22Rv1 (cell line): ENCODE measurements around the gene RCE1.

Experiments
- ZFX ChIP-seq: fragments of 450-650 bp; IDR thresholded peaks from 2 replicates; pipeline ENCODE4 v1.6.1; 2017; ENCODE audit warnings: antibody characterized with exemption, borderline replicate concordance
- TF ChIP-seq, protein P1 (sequence below): fragments of 450-650 bp; IDR thresholded peaks from 2 replicates; pipeline ENCODE4 v1.5.1; 2017; ENCODE audit warnings: mild to moderate bottlenecking

DNA sequence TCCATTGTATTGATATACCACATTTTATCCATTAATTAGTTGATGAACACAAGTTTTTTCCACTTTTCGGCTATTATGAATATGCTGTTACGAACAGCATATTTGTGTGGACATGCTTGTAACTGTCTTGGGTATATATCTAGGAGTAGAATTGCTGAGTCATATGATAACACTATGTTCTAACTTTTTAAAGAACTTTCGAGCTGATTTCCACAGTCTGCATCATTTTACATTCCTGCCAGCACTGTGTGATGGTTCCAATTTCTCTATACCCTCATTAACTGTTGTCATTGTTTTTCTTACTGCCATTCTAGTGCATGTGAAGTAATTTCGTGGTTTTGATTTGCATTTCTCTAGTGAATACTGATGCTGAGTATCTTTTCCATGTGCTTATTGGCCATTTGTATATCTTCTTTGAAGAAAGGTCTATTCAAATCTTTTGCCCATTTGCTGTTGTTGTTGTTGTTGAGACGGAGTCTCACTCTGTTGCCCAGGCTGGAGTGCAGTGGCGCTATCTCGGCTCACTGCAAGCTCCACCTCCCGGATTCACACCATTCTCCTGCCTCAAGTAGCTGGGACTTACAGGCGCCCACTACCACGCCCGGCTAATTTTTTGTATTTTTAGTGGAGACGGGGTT lies 7.4 kb upstream of the RCE1 start:
- TF ChIP-seq, protein P1, sequence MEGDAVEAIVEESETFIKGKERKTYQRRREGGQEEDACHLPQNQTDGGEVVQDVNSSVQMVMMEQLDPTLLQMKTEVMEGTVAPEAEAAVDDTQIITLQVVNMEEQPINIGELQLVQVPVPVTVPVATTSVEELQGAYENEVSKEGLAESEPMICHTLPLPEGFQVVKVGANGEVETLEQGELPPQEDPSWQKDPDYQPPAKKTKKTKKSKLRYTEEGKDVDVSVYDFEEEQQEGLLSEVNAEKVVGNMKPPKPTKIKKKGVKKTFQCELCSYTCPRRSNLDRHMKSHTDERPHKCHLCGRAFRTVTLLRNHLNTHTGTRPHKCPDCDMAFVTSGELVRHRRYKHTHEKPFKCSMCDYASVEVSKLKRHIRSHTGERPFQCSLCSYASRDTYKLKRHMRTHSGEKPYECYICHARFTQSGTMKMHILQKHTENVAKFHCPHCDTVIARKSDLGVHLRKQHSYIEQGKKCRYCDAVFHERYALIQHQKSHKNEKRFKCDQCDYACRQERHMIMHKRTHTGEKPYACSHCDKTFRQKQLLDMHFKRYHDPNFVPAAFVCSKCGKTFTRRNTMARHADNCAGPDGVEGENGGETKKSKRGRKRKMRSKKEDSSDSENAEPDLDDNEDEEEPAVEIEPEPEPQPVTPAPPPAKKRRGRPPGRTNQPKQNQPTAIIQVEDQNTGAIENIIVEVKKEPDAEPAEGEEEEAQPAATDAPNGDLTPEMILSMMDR, result no peak
- no peak for TF ChIP-seq ZFX
